ENCODE data around the gene DDRGK1. TPM values are rescaled to one million over a fixed set of nuclear protein-coding genes. Genes with fewer than 3 reads are reported as not detected.
"Not testable (repeated sequence)": the region's sequence is repeated elsewhere in the genome, so short reads cannot be mapped to it uniquely, and the experiment has no call there.

The DDRGK1 gene
- total and polyA plus RNA-seq, 7 donors: 36.6 to 82.2 (median 49.7) TPM

GRCh38 chr20:3192226-3193015, 12.1 kb downstream of the DDRGK1 start:
- peak in 1 of 2 donors; percentile 35 for DNase-seq
- ATAC-seq: no peak
- intact Hi-C loops (cut with DNase I): no loop called here
- 91 to 96% (median 91%) methylated on average over 18 of the region's 18 CpGs for WGBS, 3 donors
- Histone ChIP-seq H3K36me3 (ENCODE audit: insufficient read depth in 1 of 2, low read depth in 1 of 2) (peaks cover 10 to 95% of the 10 kb centered on the region in 2 donors), H3K27ac (no peak overlapping the region), H3K4me1 (no peaks in the 10 kb centered on the region), H3K4me3 (no peak overlapping the region), H3K9me3 (no peaks in the 10 kb centered on the region), H3K27me3 (ENCODE audit: insufficient read depth in 3 of 3, low read length in 2 of 3) (no peaks in the 10 kb centered on the region)
- TF ChIP-seq CTCF (IDR thresholded peaks at IDR 0.05): no peak

GRCh38 chr20:3190681-3191111, 13.8 kb downstream of the DDRGK1 start:
- H3K36me3 ChIP-seq (ENCODE audit: insufficient read depth in 1 of 2, low read depth in 1 of 2): peaks cover 10 to 78% of the 10 kb centered on the region in 2 donors
- 89 to 93% (median 89%) methylated on average over 14 of the region's 14 CpGs for WGBS, 3 donors
- H3K4me1 ChIP-seq: no peaks in the 10 kb centered on the region
- H3K4me3 ChIP-seq: no peak overlapping the region
- ATAC-seq: peak in 1 of 4 donors; percentile 21
- DNase-seq: peak in 1 of 2 donors; percentile 35
- intact Hi-C loops (cut with DNase I): no loop called here
- no peak overlapping the region for H3K27ac ChIP-seq
- TF ChIP-seq CTCF (IDR thresholded peaks at IDR 0.05): no peak
- H3K27me3 ChIP-seq (ENCODE audit: insufficient read depth in 3 of 3, low read length in 2 of 3): no peaks in the 10 kb centered on the region
- H3K9me3 ChIP-seq: no peaks in the 10 kb centered on the region

- Histone ChIP-seq H3K4me1 (no peaks in the 10 kb centered on the region), H3K4me3 (no peak overlapping the region), H3K9me3 (no peaks in the 10 kb centered on the region), H3K27ac (no peak overlapping the region), H3K36me3 (ENCODE audit: insufficient read depth in 1 of 2, low read depth in 1 of 2) (peaks cover 10 to 67% of the 10 kb centered on the region in 2 donors), H3K27me3 (ENCODE audit: insufficient read depth in 3 of 3, low read length in 2 of 3) (no peaks in the 10 kb centered on the region)
- peak in 1 of 2 donors; percentile 16 for DNase-seq
- ATAC-seq: peak in 1 of 4 donors; percentile 30
- TF ChIP-seq CTCF (IDR thresholded peaks at IDR 0.05): no peak
- 83 to 90% (median 90%) methylated on average over 4 of the region's 4 CpGs for WGBS, 3 donors
- intact Hi-C loops (cut with DNase I): no loop called here
Measured at GRCh38 chr20:3189561-3190131, 14.8 kb downstream of the DDRGK1 start.

GRCh38 chr20:3188823-3189413, 15.6 kb downstream of the DDRGK1 start:
- Histone ChIP-seq H3K27ac (no peak overlapping the region), H3K36me3 (ENCODE audit: insufficient read depth in 1 of 2, low read depth in 1 of 2) (peaks cover 7 to 66% of the 10 kb centered on the region in 2 donors), H3K4me3 (no peak overlapping the region), H3K27me3 (ENCODE audit: insufficient read depth in 3 of 3, low read length in 2 of 3) (no peaks in the 10 kb centered on the region), H3K9me3 (no peaks in the 10 kb centered on the region), H3K4me1 (no peaks in the 10 kb centered on the region)
- TF ChIP-seq CTCF (IDR thresholded peaks at IDR 0.05): no peak
- DNase-seq (peak in 1 of 2 donors; percentile 33), ATAC-seq (peak in 1 of 4 donors; percentile 32)
- intact Hi-C loops (cut with DNase I): no loop called here
- WGBS, 3 donors: 78 to 95% (median 81%) methylated on average over 3 of the region's 3 CpGs

GRCh38 chr20:3187861-3188260, 16.6 kb downstream of the DDRGK1 start:
- DNase-seq; H3K27ac ChIP-seq; H3K27me3 ChIP-seq (ENCODE audit: insufficient read depth in 3 of 3, low read length in 2 of 3); ATAC-seq; H3K4me1 ChIP-seq; intact Hi-C loops (cut with DNase I); H3K4me3 ChIP-seq; H3K9me3 ChIP-seq: not testable (repeated sequence)
- WGBS, 3 donors: 97 to 99% (median 98%) methylated on average over 9 of the region's 9 CpGs
- peaks cover 5 to 56% of the 10 kb centered on the region in 2 donors for H3K36me3 ChIP-seq (ENCODE audit: insufficient read depth in 1 of 2, low read depth in 1 of 2)
